Ovary (tissue), 9 donors: ENCODE results near the gene BHLHE41. TPM values are rescaled to one million over a fixed set of nuclear protein-coding genes. Genes with fewer than 3 reads are reported as not detected.

Source experiments
- DNase-seq, 5 donors: peaks; one replicate each; pipeline ENCODE4 v3.0.0-alpha.2; 2019 to 2020
- H3K27ac ChIP-seq, 2 donors: fragments of 200-600 bp; one replicate each; pipeline versions ENCODE4 v1.5.1 to v1.8.0; 2019 to 2022
- H3K27me3 ChIP-seq: fragments of 200-600 bp; one replicate; pipeline ENCODE4 v1.8.0; 2022
- H3K36me3 ChIP-seq: fragments of 200-600 bp; sonication (generic); one replicate; pipeline ENCODE4 v1.5.1; 2019
- H3K4me1 ChIP-seq: one replicate; pipeline ENCODE4 v1.8.1; 2013; ENCODE audit warnings: mild to moderate bottlenecking, moderate library complexity; ENCODE audit not compliant: insufficient read depth
- H3K4me3 ChIP-seq: fragments of 200-600 bp; sonication (generic); one replicate; pipeline ENCODE4 v1.5.1; 2017
- H3K9me3 ChIP-seq, 2 donors: fragments of 200-600 bp in 1 of 2; sonication (generic) in 1 of 2; one replicate each; pipeline versions ENCODE4 v1.5.1 to v1.8.1; 2013 to 2019; ENCODE audit warnings: mild to moderate bottlenecking in 1 of 2, moderate library complexity in 1 of 2
- EP300 ChIP-seq: sonication (generic); formaldehyde crosslinking; IDR thresholded peaks from one replicate; pipeline ENCODE4 v1.6.1; 2017; ENCODE audit warnings: antibody characterized with exemption
- POLR2A ChIP-seq: fragments of 450-650 bp; IDR thresholded peaks from one replicate; pipeline ENCODE4 v1.6.1; 2017; ENCODE audit warnings: antibody characterized with exemption, mild to moderate bottlenecking, moderate library complexity
- WGBS, 3 donors: extraction: QIAGEN DNeasy Blood & Tissue Kit in 1 of 3; methylation state at CpG; one replicate each; pipeline versions ENCODE4 v1.1.5 to v1.1.7; 2013 to 2017; 5-methylcytosine and 5-hydroxymethylcytosine counted together
- intact Hi-C, 4 donors: fragments of 100-400 bp; cut with DNase I; formaldehyde crosslinking; loops; one replicate each; pipeline versions ENCODE4 v1.11.0 to v1.15.1; 2022 to 2023
- polyA plus RNA-seq, 2 donors: library from polyadenylated mRNA; stranded (reverse); fragments of 200-250 nt in 1 of 2; fragments of 350-450 nt in 1 of 2; fragmentation: Illumina TruSeq in 1 of 2; extraction: RNeasy Lipid Tissue Mini Kit (QIAGEN cat#74804) in 1 of 2; gene quantifications; one replicate each; pipeline ENCODE4 v1.2.3, GENCODE V29; 2013 to 2014
- total RNA-seq, 7 donors: library from RNA; depleted of rRNA in 2 of 7; stranded (reverse); fragments of >200 nt in 2 of 7; fragmentation: NEBNext Ultra II Directional in 3 of 7; extraction: Animal tissue kit (Norgen Biotek cat#: 25700) in 3 of 7; gene quantifications; one replicate each; pipeline versions ENCODE4 v1.1.0 to v1.2.4, GENCODE V29; 2016 to 2023
- TF ChIP-seq, protein P1 (sequence below), 3 donors: fragments of 450-650 bp in 2 of 3; fragments of 200-600 bp in 1 of 3; IDR thresholded peaks; one replicate each; pipeline versions ENCODE4 v1.5.1 to v1.8.0; 2016 to 2022; ENCODE audit warnings: antibody characterized with exemption in 3 of 3, mild to moderate bottlenecking in 1 of 3
- donor health status: DM: no; HTN: no; CAD: no; lungs with moderate emphysema.
- donor health status: DM: no; HTN: no; CAD: no.
- donor health status: Bipolar disorder and iron deficiency.
- donor health status: DM: yes; HTN: yes; CAD: no.
- donor health status: DM: no; HTN: no; CAD: no.
- donor health status: DM: yes; HTN: yes; CAD: no.

BHLHE41 gene
- total and polyA plus RNA-seq, 9 donors = 4.2 to 42.8 (median 27.4) TPM

DNA sequence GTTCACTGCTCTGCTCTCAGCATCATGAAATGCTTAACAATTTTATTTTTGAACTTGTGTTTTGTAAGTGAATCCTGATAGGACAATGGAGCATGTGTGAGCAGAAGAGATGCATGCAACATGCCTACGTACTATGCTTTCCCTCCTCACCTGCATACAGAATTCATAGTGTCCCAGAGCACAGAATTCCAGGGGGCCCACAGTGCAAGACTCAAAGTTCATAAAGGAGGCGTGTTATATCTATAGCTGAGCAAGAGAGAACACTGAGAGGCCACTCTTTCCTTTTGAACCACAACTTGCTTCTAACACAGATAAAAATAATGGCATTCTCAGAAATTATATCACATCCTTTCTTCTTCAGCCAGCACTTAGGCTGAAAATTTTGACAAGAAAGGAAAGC is 28.8 kb downstream of the BHLHE41 start:
- intact Hi-C loops = loop anchor here in 3 of 4 donors (5.0 to 10.0 kb wide), 3 partner anchors 559 to 661 kb away; no protein-coding TSS in a partner anchor
- H3K4me1 ChIP-seq = no peaks in the 10 kb centered on the region
- TF ChIP-seq POLR2A (no peak), EP300 (no peak)
- TF ChIP-seq, protein P1, sequence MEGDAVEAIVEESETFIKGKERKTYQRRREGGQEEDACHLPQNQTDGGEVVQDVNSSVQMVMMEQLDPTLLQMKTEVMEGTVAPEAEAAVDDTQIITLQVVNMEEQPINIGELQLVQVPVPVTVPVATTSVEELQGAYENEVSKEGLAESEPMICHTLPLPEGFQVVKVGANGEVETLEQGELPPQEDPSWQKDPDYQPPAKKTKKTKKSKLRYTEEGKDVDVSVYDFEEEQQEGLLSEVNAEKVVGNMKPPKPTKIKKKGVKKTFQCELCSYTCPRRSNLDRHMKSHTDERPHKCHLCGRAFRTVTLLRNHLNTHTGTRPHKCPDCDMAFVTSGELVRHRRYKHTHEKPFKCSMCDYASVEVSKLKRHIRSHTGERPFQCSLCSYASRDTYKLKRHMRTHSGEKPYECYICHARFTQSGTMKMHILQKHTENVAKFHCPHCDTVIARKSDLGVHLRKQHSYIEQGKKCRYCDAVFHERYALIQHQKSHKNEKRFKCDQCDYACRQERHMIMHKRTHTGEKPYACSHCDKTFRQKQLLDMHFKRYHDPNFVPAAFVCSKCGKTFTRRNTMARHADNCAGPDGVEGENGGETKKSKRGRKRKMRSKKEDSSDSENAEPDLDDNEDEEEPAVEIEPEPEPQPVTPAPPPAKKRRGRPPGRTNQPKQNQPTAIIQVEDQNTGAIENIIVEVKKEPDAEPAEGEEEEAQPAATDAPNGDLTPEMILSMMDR (IDR thresholded peaks at IDR 0.05) = no peak
- H3K27me3 ChIP-seq = no peaks in the 10 kb centered on the region
- no peak for DNase-seq
- no peak overlapping the region for H3K27ac ChIP-seq
- no peaks in the 10 kb centered on the region for H3K36me3 ChIP-seq
- no peak overlapping the region for H3K4me3 ChIP-seq
- WGBS, 3 donors = 97 to 100% (median 99%) methylated on average over 2 of the region's 2 CpGs
- H3K9me3 ChIP-seq = no peaks in the 10 kb centered on the region

DNA sequence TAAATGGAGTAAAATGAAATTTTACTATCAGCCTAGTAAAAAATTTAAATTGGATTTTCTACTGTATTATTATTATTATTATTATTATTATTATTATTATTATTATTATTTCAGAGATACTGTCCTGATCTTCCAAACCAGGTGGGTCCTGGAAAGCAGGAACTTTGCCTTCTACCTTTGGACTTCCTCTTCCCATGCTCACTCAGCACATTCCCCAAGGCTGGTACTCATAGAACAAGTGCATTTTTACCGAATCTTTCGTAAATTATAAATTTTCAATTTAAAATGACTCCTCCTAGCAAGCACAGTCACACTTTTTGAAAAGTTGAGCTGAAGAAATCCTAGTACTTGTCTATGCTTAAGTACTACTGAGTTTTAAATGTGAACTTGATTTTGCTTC is 29.7 kb downstream of the BHLHE41 start:
- no peak for DNase-seq
- no peak overlapping the region for H3K27ac ChIP-seq
- intact Hi-C loops = loop anchor here in 3 of 4 donors (5.0 to 10.0 kb wide), 3 partner anchors 560 to 660 kb away; no protein-coding TSS in a partner anchor
- H3K4me3 ChIP-seq = no peak overlapping the region
- H3K36me3 ChIP-seq = no peaks in the 10 kb centered on the region
- 95 to 99% (median 98%) methylated on average over 2 of the region's 2 CpGs for WGBS, 3 donors
- TF ChIP-seq EP300 = no peak
- no peak for TF ChIP-seq POLR2A
- TF ChIP-seq, protein P1 (IDR thresholded peaks at IDR 0.05) = no peak
- H3K9me3 ChIP-seq = no peaks in the 10 kb centered on the region
- H3K27me3 ChIP-seq = no peaks in the 10 kb centered on the region
- no peaks in the 10 kb centered on the region for H3K4me1 ChIP-seq

DNA sequence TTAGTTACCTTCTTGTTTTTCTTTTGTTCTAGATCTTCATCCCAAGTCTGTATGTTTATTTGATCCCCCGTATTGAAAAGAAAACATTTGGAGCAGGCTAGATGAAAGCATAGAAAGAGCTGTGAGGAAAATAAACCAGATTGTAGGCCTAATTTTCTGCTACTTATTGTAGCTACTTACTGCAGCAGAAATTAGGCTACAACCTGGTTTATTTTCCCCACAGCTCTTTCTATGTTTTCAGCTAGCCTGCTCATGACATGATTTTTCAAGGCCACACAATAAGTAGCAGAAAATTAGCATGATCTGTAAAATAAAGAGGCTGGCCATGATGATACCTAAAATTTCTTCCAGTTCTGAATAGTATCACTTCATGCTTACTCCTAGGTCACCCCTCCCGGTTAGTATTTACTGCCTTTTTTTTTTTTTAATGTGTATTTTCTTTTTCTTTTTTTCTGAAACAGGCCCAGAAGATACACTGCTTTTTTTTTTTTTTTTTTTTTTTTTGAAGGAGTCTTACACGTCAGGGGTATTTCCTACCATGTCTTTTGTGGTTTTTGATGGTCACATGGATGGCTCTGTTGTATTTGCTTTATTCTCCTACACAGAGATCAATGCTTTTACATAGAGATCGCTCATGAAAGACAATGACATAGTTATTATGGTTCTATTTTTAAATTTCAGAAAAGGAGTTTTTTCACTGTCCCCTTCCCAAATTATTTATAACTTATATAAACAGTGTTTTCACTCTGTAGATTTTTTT is 32.3 kb downstream of the BHLHE41 start:
- Histone ChIP-seq H3K9me3 (no peaks in the 10 kb centered on the region), H3K4me1 (no peaks in the 10 kb centered on the region), H3K4me3 (no peak overlapping the region), H3K36me3 (no peaks in the 10 kb centered on the region), H3K27ac (no peak overlapping the region), H3K27me3 (no peaks in the 10 kb centered on the region)
- DNase-seq = no peak
- intact Hi-C loops = loop anchor here in 3 of 4 donors (5.0 to 10.0 kb wide), 3 partner anchors 520 to 658 kb away; no protein-coding TSS in a partner anchor
- 45 to 59% (median 50%) methylated on average over 4 of the region's 4 CpGs for WGBS, 3 donors
- TF ChIP-seq EP300 (no peak), POLR2A (no peak)
- TF ChIP-seq, protein P1 (IDR thresholded peaks at IDR 0.05) = no peak

DNA sequence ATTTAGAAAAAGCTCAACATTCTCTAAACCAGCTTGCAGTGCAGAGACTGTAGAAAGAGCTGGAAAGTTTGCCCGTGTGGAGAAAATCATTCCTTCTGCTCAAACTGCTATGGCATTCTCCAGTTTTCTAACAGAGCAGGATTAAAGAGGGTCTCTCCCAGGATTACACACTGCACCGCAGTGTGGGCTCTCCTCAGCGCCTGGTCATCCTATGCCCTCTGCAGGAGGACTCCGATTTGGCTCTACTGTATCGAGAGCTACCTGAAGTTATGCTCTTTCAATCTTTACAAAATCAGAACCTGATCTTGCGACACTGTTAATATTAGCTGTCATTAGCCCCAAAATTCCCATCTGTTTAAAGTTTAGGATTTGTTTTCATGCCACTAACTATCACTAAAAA is 33.0 kb downstream of the BHLHE41 start:
- intact Hi-C loops = loop anchor here in 3 of 4 donors (5.0 to 10.0 kb wide), 3 partner anchors 520 to 657 kb away; no protein-coding TSS in a partner anchor
- no peaks in the 10 kb centered on the region for H3K27me3 ChIP-seq
- H3K27ac ChIP-seq = no peak overlapping the region
- no peaks in the 10 kb centered on the region for H3K9me3 ChIP-seq
- no peaks in the 10 kb centered on the region for H3K36me3 ChIP-seq
- DNase-seq = peak in 2 of 5 donors; percentile 36 to 49
- WGBS, 3 donors = 58 to 75% (median 60%) methylated on average over 6 of the region's 6 CpGs
- TF ChIP-seq POLR2A = no peak
- TF ChIP-seq, protein P1 (IDR thresholded peaks at IDR 0.05) = peak in 1 of 3 donors; percentile 22
- no peak for TF ChIP-seq EP300
- H3K4me1 ChIP-seq = no peaks in the 10 kb centered on the region
- no peak overlapping the region for H3K4me3 ChIP-seq
